Measurements from ENCODE around the gene INAFM2.

Gene INAFM2

DNA sequence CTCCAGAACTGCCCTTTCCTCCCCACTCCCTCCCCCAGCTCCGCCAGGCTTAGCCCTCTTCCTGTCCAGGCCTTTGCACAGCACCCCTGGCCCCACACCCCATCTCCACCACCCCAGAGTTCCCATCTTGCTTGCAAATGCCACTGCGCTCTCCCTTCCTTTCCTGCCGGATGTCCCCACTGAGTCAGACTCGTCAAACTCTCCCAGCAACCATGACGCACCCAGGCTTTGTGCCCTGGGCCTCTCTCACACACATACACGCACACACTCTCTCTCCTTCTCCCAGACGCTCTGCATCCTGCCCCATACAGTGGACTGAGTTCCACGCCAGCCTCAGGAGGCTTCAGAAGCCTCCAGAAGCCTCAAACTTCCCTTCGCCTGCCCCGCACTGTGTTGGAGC, 20.0 kb downstream of the INAFM2 start:
- H3K4me1 ChIP-seq (ENCODE audit: control insufficient read depth, insufficient read depth, low read length) = peaks cover 5% of the 10 kb centered on the region
- H3K4me3 ChIP-seq (ENCODE audit: low read depth, low read length) = no peak overlapping the region
- no peaks in the 10 kb centered on the region for H3K27me3 ChIP-seq (ENCODE audit: control insufficient read depth, insufficient read depth, low read length)
- no peaks in the 10 kb centered on the region for H3K9me3 ChIP-seq (ENCODE audit: control insufficient read depth, insufficient read depth, low read length)
- H3K36me3 ChIP-seq (ENCODE audit: control insufficient read depth, insufficient read depth, low read length) = no peaks in the 10 kb centered on the region
- H3K9ac ChIP-seq (ENCODE audit: low read depth, low read length) = no peak overlapping the region

DNA sequence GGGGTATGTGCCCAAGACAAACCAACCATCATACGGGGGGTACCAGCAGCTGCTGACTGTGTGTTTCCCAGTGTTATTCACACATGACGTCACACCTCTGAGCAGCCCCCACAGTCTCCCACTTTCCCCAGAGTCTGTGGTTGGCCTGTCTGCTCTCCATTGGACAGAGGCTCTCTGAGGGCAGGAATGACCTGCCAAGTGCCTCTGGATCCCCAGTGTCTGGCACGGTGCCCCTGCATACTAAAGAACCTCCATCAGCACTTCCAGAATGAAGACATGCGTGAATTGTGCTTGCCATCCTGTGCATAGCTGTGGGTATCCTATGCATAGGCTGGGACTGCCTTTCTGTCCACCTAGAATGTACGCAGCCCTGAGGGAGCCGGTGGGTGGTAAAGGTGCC, 20.7 kb downstream of the INAFM2 start:
- Histone ChIP-seq H3K27me3 (ENCODE audit: control insufficient read depth, insufficient read depth, low read length) (no peaks in the 10 kb centered on the region), H3K9ac (ENCODE audit: low read depth, low read length) (no peak overlapping the region), H3K4me3 (ENCODE audit: low read depth, low read length) (no peak overlapping the region), H3K36me3 (ENCODE audit: control insufficient read depth, insufficient read depth, low read length) (no peaks in the 10 kb centered on the region), H3K4me1 (ENCODE audit: control insufficient read depth, insufficient read depth, low read length) (peaks cover 5% of the 10 kb centered on the region), H3K9me3 (ENCODE audit: control insufficient read depth, insufficient read depth, low read length) (no peaks in the 10 kb centered on the region)

DNA sequence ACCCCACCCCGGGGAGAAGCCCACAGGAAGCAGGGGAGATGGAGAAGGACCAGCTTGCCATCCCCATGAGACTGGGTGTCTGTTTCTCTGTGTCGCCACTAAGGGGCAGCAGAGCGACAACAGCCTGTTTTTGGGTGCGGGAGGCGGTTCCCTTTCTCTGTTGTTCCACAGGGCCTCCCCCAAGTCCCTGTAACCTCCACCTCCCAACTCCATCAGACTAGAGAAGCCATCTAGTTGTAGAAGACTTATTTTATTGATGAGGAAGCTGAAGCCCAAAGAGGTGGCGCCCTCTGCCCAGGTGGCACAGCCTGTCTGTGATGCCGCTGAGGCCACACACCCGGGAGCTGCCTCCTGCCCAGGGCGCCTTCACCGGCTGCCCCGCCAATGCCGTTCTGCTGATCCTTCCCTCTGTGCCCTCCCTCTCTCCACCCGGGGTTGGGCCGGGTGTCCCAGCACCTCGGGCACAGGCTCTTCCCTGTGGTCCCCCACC, 21.2 kb downstream of the INAFM2 start:
- Histone ChIP-seq H3K9me3 (ENCODE audit: control insufficient read depth, insufficient read depth, low read length) (no peaks in the 10 kb centered on the region), H3K36me3 (ENCODE audit: control insufficient read depth, insufficient read depth, low read length) (no peaks in the 10 kb centered on the region), H3K4me3 (ENCODE audit: low read depth, low read length) (no peak overlapping the region), H3K27me3 (ENCODE audit: control insufficient read depth, insufficient read depth, low read length) (no peaks in the 10 kb centered on the region), H3K9ac (ENCODE audit: low read depth, low read length) (no peak overlapping the region), H3K4me1 (ENCODE audit: control insufficient read depth, insufficient read depth, low read length) (peaks cover 5% of the 10 kb centered on the region)

DNA sequence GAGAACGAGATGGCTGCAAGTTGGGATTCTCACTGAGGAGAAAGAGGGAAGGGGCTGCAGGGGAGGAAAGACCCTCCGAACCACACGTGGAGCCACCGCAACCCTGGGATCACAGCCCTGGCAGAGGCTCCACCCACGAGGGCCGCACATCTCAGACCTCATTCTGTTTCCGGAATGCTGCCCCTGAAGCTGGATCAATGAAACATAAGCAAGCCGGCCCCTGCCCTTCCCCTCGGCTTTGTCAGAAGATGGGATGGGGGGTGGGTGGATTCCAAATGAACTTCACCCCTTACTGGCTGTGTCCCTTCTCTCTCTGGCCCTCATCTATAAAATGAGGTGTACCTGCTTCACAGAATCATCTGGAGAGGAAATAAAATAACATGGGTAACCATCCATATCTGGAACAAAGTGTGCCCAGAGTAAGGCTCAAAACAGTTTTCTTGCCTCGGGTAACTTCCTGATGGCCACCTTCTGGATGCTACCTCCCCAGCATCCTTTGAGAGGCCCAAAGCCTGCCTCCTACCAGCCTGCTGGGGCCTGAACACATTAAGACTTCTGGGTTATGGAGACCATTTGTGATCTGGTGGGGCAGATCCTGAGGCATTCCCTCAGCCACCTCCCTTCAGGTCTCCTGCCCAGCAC, 21.9 kb downstream of the INAFM2 start:
- H3K4me3 ChIP-seq (ENCODE audit: low read depth, low read length) = no peak overlapping the region
- H3K9ac ChIP-seq (ENCODE audit: low read depth, low read length) = no peak overlapping the region
- H3K27me3 ChIP-seq (ENCODE audit: control insufficient read depth, insufficient read depth, low read length) = no peaks in the 10 kb centered on the region
- H3K36me3 ChIP-seq (ENCODE audit: control insufficient read depth, insufficient read depth, low read length) = no peaks in the 10 kb centered on the region
- H3K9me3 ChIP-seq (ENCODE audit: control insufficient read depth, insufficient read depth, low read length) = no peaks in the 10 kb centered on the region
- no peaks in the 10 kb centered on the region for H3K4me1 ChIP-seq (ENCODE audit: control insufficient read depth, insufficient read depth, low read length)

DNA sequence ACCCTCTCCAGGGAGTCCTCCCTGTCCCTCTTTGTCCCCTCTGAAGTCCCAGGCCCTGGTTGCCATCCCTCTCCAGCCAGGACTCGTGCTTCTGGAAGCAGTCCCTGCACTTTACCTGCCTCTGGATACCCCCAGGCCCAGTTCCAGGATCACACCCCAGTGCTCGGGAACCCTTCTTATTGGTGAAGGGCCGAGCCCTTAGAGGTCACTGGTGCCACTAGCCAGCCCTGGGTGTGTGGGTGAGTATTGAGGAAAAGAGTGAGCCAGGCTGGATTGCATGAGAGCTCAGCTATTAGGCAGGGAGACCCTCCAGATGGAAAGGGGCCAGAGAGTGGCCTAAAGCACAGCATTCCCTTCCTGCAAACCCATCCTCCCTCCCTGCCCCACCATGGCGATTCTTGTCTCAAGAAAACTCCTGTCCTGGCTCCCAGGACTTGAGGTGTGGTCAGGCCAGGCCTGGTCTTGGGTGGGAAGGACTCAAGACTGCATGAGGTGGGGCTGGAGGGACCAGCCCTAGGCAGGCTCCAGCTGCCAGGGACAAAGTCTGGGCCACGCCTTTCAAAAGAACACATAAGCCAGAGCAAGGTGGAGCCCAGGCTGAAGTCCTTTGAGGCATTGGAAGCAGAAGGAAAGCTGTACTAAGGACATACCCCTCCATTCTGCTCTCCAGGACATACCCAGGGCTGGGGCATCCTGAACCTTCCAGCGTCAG, 22.5 kb downstream of the INAFM2 start:
- Histone ChIP-seq H3K4me1 (ENCODE audit: control insufficient read depth, insufficient read depth, low read length) (no peaks in the 10 kb centered on the region), H3K4me3 (ENCODE audit: low read depth, low read length) (no peak overlapping the region), H3K9ac (ENCODE audit: low read depth, low read length) (no peak overlapping the region), H3K9me3 (ENCODE audit: control insufficient read depth, insufficient read depth, low read length) (no peaks in the 10 kb centered on the region), H3K27me3 (ENCODE audit: control insufficient read depth, insufficient read depth, low read length) (peaks cover 2% of the 10 kb centered on the region), H3K36me3 (ENCODE audit: control insufficient read depth, insufficient read depth, low read length) (no peaks in the 10 kb centered on the region)

DNA sequence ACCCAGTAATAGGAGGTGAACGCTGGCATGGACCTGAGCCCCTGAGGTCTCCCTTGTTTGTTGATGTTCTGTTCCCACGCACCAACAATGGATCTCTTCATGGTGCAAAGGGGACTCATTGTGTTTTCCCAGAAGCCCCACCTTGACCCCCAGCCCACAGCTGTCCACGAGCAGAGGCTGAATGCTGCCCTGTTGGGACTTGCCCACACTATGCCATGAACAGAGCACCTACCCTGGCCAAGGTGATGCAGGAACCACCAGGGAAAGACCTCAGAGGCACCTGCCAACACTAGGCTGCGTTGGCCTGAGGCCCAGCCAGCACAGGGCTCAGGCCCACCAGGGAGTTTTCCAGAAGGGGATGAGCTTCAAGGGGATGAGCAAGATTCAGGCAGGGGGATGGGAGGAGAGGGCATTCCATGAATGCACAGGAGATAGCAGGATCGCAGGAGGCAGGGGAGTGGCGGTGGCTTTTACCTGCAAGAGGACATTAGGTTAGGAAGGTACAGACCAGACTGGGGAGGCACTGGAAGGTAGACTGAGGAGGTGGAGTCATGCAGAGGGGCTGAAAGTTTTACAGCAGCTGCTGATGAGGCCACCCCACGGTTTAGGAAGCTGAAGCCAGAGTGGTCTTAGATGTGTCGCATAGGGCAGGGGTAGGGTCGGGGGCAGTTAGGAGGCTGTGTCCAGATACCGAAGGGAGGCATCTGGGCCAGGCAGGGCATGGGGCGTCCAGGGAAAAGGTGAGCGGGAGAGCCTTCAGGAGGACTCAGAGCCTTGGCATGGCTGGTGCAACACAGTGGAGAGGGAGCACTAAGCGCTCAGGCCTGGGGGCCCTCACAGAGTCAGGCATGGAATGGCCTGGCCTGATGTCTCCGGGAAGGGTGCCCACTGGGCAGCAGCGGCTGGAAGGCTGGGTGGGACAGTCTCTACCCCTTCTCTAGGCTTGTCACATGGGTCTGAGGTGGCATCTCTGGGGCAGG, 23.4 kb downstream of the INAFM2 start:
- Histone ChIP-seq H3K9me3 (ENCODE audit: control insufficient read depth, insufficient read depth, low read length) (no peaks in the 10 kb centered on the region), H3K4me3 (ENCODE audit: low read depth, low read length) (no peak overlapping the region), H3K4me1 (ENCODE audit: control insufficient read depth, insufficient read depth, low read length) (no peaks in the 10 kb centered on the region), H3K9ac (ENCODE audit: low read depth, low read length) (no peak overlapping the region), H3K27me3 (ENCODE audit: control insufficient read depth, insufficient read depth, low read length) (peaks cover 2% of the 10 kb centered on the region), H3K36me3 (ENCODE audit: control insufficient read depth, insufficient read depth, low read length) (no peaks in the 10 kb centered on the region)

DNA sequence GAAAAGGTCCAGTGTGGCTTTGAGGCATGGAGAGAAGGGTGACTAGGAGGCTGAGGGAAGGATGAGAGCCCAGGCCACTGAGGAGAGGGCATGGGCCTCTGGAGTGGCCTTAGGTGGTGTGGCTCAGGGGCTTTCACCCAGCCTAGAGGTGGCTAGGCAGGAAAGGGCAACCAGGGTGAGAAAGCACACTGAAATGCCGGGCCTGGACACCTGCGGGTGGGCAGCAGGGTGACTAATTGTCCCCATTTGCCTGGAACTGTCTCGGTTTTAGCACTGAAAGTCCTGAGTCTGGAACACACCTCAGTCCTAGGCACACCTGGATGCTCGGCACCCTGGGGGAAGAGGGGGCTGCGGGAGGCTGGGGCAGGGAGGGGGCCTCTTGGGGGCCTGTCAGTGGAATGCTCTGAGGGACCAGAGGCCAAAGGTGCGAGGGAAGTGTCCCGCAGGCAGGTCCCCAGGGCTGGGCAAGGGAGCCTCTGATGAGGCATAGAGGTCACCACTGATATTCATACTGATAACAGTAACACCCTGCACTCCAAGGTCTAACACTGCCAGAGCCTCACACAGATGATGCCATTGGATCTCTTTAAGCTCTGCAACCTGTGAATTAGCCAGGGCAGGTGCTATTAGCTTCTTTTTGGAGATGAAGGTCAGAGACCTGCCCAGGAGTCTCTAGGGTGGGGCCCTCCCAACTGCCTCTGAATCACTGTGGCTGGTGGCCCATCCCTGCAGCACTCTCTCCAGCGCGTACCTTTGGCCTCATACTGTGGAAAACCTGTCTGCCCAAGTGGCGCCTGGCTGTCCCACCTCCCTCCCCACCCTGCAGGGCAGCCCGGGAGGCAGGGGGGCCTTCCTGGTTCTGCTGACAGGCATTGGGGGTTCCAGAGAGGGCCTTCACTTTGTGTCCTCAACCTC, 24.3 kb downstream of the INAFM2 start:
- no peaks in the 10 kb centered on the region for H3K36me3 ChIP-seq (ENCODE audit: control insufficient read depth, insufficient read depth, low read length)

DNA sequence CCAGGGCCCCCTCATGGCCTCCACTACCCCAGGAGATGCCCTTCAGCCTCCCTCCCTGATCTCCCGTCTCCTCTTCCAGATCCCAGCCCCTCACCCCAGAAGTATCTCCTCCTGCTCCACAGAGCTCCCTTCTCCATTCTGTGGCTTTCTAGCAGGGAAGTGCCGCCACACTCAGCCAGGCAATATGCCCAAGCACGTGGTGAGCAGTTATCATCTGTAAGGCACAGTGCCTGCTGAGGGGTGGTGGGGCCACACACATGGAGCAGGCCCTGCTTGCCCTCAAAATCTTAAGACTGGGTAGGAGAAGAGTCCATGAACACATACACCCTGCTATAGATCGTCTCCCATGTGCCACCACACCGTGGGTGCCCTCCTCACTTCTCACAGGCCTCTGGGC, 25.0 kb downstream of the INAFM2 start:
- Histone ChIP-seq H3K36me3 (ENCODE audit: control insufficient read depth, insufficient read depth, low read length) (no peaks in the 10 kb centered on the region), H3K27me3 (ENCODE audit: control insufficient read depth, insufficient read depth, low read length) (peaks cover 7% of the 10 kb centered on the region), H3K9me3 (ENCODE audit: control insufficient read depth, insufficient read depth, low read length) (no peaks in the 10 kb centered on the region), H3K4me3 (ENCODE audit: low read depth, low read length) (no peak overlapping the region), H3K4me1 (ENCODE audit: control insufficient read depth, insufficient read depth, low read length) (no peaks in the 10 kb centered on the region), H3K9ac (ENCODE audit: low read depth, low read length) (no peak overlapping the region)

More for the DNA sequence above, 24.3 kb downstream of the INAFM2 start:
- Histone ChIP-seq H3K27me3 (ENCODE audit: control insufficient read depth, insufficient read depth, low read length) (peaks cover 4% of the 10 kb centered on the region), H3K4me3 (ENCODE audit: low read depth, low read length) (no peak overlapping the region), H3K4me1 (ENCODE audit: control insufficient read depth, insufficient read depth, low read length) (no peaks in the 10 kb centered on the region), H3K9ac (ENCODE audit: low read depth, low read length) (no peak overlapping the region), H3K9me3 (ENCODE audit: control insufficient read depth, insufficient read depth, low read length) (no peaks in the 10 kb centered on the region)

DNA sequence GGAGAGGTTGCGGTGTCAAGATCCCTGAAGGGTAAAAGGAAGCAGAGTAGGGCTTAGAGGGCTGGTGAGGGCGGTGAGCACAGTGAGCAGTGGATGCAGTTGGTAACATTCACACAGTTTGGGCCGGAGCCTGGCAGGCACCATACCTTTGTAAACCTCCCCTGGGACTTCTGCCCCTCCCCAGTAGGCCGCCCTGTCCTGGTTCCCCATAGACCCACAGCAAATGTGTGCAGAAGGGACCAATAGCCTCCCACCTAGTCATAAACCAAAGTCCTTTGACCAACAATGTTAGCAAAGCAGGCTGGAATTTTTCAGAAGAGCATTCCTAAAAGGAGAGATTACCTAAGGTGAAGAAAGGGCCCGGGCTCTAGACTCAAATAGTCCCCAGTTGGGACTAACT, 25.7 kb downstream of the INAFM2 start:
- Histone ChIP-seq H3K36me3 (ENCODE audit: control insufficient read depth, insufficient read depth, low read length) (no peaks in the 10 kb centered on the region), H3K27me3 (ENCODE audit: control insufficient read depth, insufficient read depth, low read length) (peaks cover 10% of the 10 kb centered on the region), H3K9me3 (ENCODE audit: control insufficient read depth, insufficient read depth, low read length) (no peaks in the 10 kb centered on the region), H3K4me3 (ENCODE audit: low read depth, low read length) (no peak overlapping the region), H3K4me1 (ENCODE audit: control insufficient read depth, insufficient read depth, low read length) (peaks cover 4% of the 10 kb centered on the region), H3K9ac (ENCODE audit: low read depth, low read length) (no peak overlapping the region)

DNA sequence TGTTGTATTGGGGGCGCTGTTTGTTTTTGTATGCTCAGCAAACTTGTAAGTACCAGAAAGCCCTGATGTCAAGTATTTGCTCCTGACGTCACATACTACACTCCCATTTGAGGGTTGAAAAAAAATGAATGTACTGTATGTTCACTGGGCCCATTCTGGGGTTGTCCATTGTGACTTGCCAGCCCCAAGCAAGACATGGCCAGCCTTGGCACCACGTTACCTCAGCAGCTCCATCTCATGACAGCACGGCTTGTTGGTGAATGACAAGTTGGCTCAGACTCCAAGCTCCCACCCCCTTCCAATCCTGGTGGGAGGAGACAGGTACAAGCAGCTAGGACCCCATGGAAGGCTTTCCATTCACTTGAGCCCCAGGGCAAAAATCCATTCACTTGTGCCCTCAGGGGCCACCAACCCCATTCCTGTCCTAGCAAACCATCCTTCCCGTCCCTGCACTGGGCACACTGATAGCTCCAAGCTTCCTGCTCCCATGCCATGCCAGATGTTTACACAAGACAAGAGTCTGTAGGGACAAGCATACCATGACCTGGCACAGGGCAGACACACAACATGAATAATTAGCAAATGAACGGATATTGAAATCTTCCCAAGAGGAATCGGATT, 28.9 kb downstream of the INAFM2 start:
- Histone ChIP-seq H3K9me3 (ENCODE audit: control insufficient read depth, insufficient read depth, low read length) (no peaks in the 10 kb centered on the region), H3K4me1 (ENCODE audit: control insufficient read depth, insufficient read depth, low read length) (peaks cover 9% of the 10 kb centered on the region), H3K4me3 (ENCODE audit: low read depth, low read length) (no peak overlapping the region), H3K27me3 (ENCODE audit: control insufficient read depth, insufficient read depth, low read length) (peaks cover 28% of the 10 kb centered on the region), H3K9ac (ENCODE audit: low read depth, low read length) (no peak overlapping the region), H3K36me3 (ENCODE audit: control insufficient read depth, insufficient read depth, low read length) (no peaks in the 10 kb centered on the region)

All from iPS-15b (cell line).